ENCODE data around the gene FRAS1.
"Not testable (repeated sequence)": the region's sequence is repeated elsewhere in the genome, so short reads cannot be mapped to it uniquely, and the experiment has no call there.

Gene FRAS1

GRCh38 chr4:78166622-78167021 is 109.5 kb downstream of the FRAS1 start:
- FAIRE-seq: no peak

- FAIRE-seq: no peak
These were observed 110.4 kb downstream of the FRAS1 start for GRCh38 chr4:78167510-78167909.

- no peak for FAIRE-seq
These were observed 110.9 kb downstream of the FRAS1 start for GRCh38 chr4:78168029-78168428.

GRCh38 chr4:78169728-78170127 is 112.6 kb downstream of the FRAS1 start:
- FAIRE-seq: no peak

- no peak for FAIRE-seq
These were observed 114.4 kb downstream of the FRAS1 start for GRCh38 chr4:78171482-78171881.

- FAIRE-seq: no peak
These were observed 117.8 kb downstream of the FRAS1 start for GRCh38 chr4:78174891-78175290.

- FAIRE-seq: no peak
These were observed 122.1 kb downstream of the FRAS1 start for GRCh38 chr4:78179196-78179595.

GRCh38 chr4:78181681-78182234 is 124.6 kb downstream of the FRAS1 start:
- not testable (repeated sequence) for FAIRE-seq

GRCh38 chr4:78184584-78184983 is 127.5 kb downstream of the FRAS1 start:
- no peak for FAIRE-seq

- no peak for FAIRE-seq
These were observed 128.0 kb downstream of the FRAS1 start for GRCh38 chr4:78185117-78185516.

- FAIRE-seq: no peak
These were observed 129.7 kb downstream of the FRAS1 start for GRCh38 chr4:78186597-78187543.

- FAIRE-seq: no peak
These were observed 132.9 kb downstream of the FRAS1 start for GRCh38 chr4:78190068-78190467.

- no peak for FAIRE-seq
These were observed 133.5 kb downstream of the FRAS1 start for GRCh38 chr4:78190595-78190994.

GRCh38 chr4:78197947-78198346 is 140.8 kb downstream of the FRAS1 start:
- no peak for FAIRE-seq

- FAIRE-seq: no peak
These were observed 142.9 kb downstream of the FRAS1 start for GRCh38 chr4:78199984-78200383.

GRCh38 chr4:78200949-78201348 is 143.8 kb downstream of the FRAS1 start:
- no peak for FAIRE-seq

GRCh38 chr4:78204176-78204575 is 147.1 kb downstream of the FRAS1 start:
- FAIRE-seq: no peak

GRCh38 chr4:78205591-78205990 is 148.5 kb downstream of the FRAS1 start:
- FAIRE-seq: no peak

GRCh38 chr4:78207541-78207940 is 150.4 kb downstream of the FRAS1 start:
- no peak for FAIRE-seq

- no peak for FAIRE-seq
These were observed 150.8 kb downstream of the FRAS1 start for GRCh38 chr4:78207951-78208350.

- FAIRE-seq: not testable (repeated sequence)
These were observed 151.8 kb downstream of the FRAS1 start for GRCh38 chr4:78208896-78209295.

- no peak for FAIRE-seq
These were observed 153.7 kb downstream of the FRAS1 start for GRCh38 chr4:78210694-78211410.

GRCh38 chr4:78213218-78213617 is 156.1 kb downstream of the FRAS1 start:
- FAIRE-seq: no peak

GRCh38 chr4:78214078-78214477 is 157.0 kb downstream of the FRAS1 start:
- no peak for FAIRE-seq

All from colon (tissue), 2 donors.